KMS-11 (cell line): Measurements from ENCODE around the gene PDK4.

ENCODE experiments used
- H2AFZ ChIP-seq: fragments of 200-600 bp; sonication (generic); 2 replicates; pipeline ENCODE4 v1.6.1; 2016; ENCODE audit warnings: antibody characterized with exemption, mixed run types, low read depth
- H3K27ac ChIP-seq: fragments of 200-600 bp; sonication (generic); 2 replicates; pipeline ENCODE4 v1.6.1; 2016; ENCODE audit warnings: mild to moderate bottlenecking, mixed run types
- H3K27me3 ChIP-seq: fragments of 200-600 bp; sonication (generic); 2 replicates; pipeline ENCODE4 v1.6.1; 2017; ENCODE audit warnings: mild to moderate bottlenecking, low read depth, mixed run types, moderate library complexity; ENCODE audit not compliant: insufficient read depth
- H3K36me3 ChIP-seq: fragments of 200-600 bp; sonication (generic); 2 replicates; pipeline ENCODE4 v1.6.1; 2017; ENCODE audit warnings: mild to moderate bottlenecking, mixed run types; ENCODE audit not compliant: insufficient read depth
- H3K4me1 ChIP-seq: fragments of 200-600 bp; sonication (generic); 2 replicates; pipeline ENCODE4 v1.6.1; 2016; ENCODE audit warnings: mild to moderate bottlenecking, low read depth, mixed run types; ENCODE audit not compliant: poor library complexity, severe bottlenecking
- H3K4me2 ChIP-seq: fragments of 200-600 bp; sonication (generic); 2 replicates; pipeline ENCODE4 v1.7.0; 2016; ENCODE audit warnings: mild to moderate bottlenecking, mixed run types
- H3K4me3 ChIP-seq: fragments of 200-600 bp; sonication (generic); IDR thresholded peaks from 2 replicates; pipeline ENCODE4 v1.6.1; 2017; ENCODE audit warnings: low read depth, low read length, mixed read lengths; ENCODE audit not compliant: insufficient read depth
- H3K79me2 ChIP-seq: fragments of 200-600 bp; sonication (generic); 2 replicates; pipeline ENCODE4 v1.6.1; 2016; ENCODE audit warnings: low read depth, mixed run types; ENCODE audit not compliant: insufficient read depth
- H3K9ac ChIP-seq: fragments of 200-600 bp; sonication (generic); 2 replicates; pipeline ENCODE4 v1.6.1; 2016; ENCODE audit warnings: mild to moderate bottlenecking, mixed run types
- H4K20me1 ChIP-seq: fragments of 200-600 bp; sonication (generic); 2 replicates; pipeline ENCODE4 v1.6.1; 2016; ENCODE audit warnings: mild to moderate bottlenecking, mixed run types; ENCODE audit not compliant: insufficient read depth
- CTCF ChIP-seq: fragments of 200-600 bp; sonication (generic); conservative IDR thresholded peaks from 2 replicates; pipeline ENCODE4 v1.6.1; 2017; ENCODE audit warnings: low read depth, mild to moderate bottlenecking, antibody characterized with exemption, low read length, moderate library complexity, mixed read lengths

The PDK4 gene

DNA sequence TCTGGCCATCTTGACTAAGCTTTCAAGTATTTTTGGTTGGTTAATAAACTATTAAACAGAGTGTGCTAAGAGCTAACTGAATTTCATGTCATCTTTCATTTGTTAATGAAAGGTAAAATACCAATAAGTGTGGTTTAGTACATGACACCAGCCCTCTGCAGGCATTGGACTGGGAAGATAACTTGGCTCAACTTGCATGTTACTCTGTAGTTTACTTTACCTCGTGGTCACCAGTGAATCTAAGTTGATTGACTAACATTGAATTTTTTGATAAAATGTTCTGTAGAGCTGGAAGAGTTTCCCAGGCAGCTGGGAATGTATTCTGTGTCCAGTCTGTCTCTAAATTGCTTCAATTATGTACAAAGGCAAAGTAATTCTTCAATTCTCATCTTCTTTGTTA, 60.7 kb downstream of the PDK4 start:
- no peak overlapping the region for H2AFZ ChIP-seq
- no peaks in the 10 kb centered on the region for H3K4me1 ChIP-seq
- TF ChIP-seq CTCF = no peak
- no peak overlapping the region for H3K27ac ChIP-seq
- H4K20me1 ChIP-seq = no peaks in the 10 kb centered on the region
- H3K4me2 ChIP-seq = no peak overlapping the region
- H3K27me3 ChIP-seq = no peaks in the 10 kb centered on the region
- H3K79me2 ChIP-seq = no peaks in the 10 kb centered on the region
- no peaks in the 10 kb centered on the region for H3K36me3 ChIP-seq
- H3K4me3 ChIP-seq = no peak overlapping the region
- no peak overlapping the region for H3K9ac ChIP-seq

DNA sequence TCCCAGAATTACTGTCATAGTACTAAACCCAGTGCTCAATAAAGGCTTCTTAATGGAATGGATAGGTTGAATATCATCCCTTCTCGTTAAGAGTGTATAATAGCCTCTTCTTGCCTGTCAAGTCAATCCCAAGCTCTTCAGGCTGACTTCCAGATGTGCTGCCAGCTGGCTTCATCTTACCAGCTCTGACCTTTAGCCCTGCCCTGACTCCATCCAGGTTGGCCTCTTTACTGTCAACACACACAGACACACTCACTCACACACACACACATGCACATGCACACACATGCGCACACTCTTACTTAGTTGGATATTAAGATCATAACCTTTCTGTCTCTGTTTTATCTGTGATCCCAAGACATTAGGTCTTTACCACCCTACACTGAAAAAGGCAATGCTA, 61.5 kb downstream of the PDK4 start:
- Histone ChIP-seq H3K4me1 (no peaks in the 10 kb centered on the region), H3K27ac (no peak overlapping the region), H4K20me1 (no peaks in the 10 kb centered on the region), H3K36me3 (no peaks in the 10 kb centered on the region), H3K79me2 (no peaks in the 10 kb centered on the region), H3K9ac (no peak overlapping the region), H3K4me3 (no peak overlapping the region), H2AFZ (no peak overlapping the region), H3K27me3 (no peaks in the 10 kb centered on the region), H3K4me2 (no peak overlapping the region)
- no peak for TF ChIP-seq CTCF
